Inferior parietal cortex (tissue), 1 donor: ENCODE measurements around the gene ADGRD1.

ENCODE experiments used
- DNase-seq: peaks from one replicate; pipeline ENCODE4 v3.0.0-alpha.2; 2016; ENCODE audit errors: extremely low spot score

The ADGRD1 gene

DNA sequence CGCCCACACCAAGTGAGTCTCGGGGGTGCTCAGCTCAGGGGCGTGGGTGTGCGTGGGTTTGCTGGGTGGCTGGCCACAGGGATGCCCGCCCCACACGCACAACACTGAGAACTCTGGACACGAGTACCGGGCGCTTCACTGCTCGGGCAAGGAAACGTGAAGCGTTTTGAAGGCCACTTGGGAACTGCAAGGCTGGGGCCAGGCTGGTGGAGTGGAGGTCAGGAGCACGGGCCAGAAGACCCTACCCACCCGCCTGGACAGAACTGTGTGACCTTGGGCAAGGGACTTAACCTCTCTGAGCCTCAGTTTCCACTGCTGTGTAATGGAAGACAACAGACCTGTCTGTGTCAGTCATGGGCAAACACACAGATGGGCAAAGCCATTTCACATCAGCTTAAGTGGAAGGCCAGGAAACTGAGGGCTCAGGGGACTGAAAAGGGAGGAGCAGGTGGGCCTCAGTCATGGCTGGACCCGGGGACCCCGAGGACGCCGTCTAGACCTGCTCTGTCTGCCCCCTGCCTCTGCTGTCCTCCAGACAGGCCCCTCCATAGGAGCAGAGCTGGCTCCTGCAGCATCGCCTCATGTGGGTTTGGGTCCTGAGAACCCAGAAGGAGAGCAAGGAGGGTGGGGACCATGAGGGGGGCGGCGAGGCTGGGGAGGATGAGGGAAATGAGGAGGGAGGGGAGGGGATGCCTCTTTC is 52.5 kb downstream of the ADGRD1 start:
- DNase-seq, result no peak

DNA sequence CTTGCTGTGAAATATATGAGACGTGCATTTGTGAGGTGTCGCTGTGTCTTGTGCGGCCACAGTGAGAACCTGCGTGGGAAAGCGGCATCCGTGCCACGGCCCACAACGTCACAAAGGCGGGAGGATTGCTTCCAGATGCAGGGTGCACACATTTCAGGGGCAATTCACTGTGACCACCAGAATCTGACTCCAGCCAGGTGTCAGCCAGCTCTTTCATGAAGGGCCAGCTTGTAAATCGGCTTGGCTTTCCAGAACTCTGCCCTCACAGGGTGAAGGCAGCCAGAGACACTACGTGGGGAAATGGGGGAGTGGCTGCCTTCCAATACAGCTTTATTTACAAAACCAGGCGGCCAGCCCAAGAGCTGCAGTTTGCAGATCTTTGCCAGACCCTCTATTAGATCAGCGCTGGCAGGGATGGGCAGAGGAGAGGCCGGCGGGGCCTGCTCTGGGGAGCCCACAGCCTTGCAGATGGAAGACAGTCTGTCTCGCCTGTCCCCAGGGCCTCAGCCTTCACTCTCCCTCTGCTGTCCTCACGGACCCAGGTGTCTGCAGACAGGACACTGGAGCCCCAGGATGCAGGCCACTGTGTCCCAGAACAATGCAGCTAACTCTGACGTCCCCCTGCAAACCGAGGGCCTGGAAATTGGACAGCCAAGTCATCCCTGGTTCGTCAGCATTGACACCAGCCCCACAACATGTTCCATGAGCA is 53.5 kb downstream of the ADGRD1 start:
- DNase-seq, result peak; percentile 14

DNA sequence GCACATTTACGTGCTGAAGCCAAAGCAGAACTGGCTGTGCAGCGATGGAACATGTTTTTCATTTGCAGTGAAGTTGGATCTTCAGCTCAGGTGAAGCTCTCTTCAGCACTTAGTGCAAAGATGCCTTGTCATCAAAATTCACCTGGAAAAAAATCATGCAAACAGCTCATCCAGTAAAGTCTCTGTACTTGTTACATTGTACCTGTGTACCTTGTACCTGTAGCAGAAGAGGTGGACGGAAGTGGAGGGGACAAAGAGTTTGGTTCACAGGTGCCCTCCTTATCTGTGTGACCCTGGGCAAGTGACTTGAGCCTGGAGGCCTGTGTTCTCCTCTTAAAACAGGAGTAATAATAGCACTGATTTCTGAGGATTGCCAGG is 54.0 kb downstream of the ADGRD1 start:
- DNase-seq, result no peak

DNA sequence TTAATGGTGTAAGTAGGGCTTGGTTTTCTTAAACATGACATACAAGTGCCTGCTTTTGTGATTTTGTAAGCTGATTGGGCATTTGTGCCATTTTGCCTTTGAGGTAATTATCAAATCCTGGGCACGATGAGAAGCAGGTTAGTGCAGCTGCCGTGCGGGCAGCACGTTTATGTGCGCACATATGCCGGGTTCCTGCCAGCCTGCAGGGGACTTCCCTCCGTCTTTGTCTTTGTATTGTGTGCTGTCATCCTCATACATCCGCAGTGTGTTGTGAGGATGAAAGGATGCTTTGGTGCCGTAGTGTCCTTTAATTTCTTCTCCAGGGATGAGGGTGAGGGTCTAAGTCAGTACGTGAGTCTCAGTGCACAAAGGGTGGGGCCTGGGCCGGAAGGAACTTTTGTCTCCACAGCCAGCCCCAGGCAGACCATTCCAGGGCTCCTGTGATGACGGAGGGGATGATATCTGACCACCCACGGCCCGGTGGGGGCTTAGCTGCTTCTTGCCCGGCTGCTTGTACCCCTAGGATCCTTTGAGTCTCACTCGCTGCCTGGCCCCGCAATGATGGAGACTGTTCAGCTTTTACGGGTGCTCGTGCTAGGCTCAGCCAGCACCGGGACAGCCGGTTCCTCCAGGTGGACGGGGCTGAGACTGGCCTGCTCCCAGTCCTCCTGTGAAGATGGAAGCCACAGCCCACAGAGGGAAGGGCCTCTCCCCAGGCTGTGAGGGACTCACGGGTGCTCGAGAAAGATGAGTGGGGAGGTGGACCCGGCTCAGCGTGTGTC is 54.6 kb downstream of the ADGRD1 start:
- no peak for DNase-seq

DNA sequence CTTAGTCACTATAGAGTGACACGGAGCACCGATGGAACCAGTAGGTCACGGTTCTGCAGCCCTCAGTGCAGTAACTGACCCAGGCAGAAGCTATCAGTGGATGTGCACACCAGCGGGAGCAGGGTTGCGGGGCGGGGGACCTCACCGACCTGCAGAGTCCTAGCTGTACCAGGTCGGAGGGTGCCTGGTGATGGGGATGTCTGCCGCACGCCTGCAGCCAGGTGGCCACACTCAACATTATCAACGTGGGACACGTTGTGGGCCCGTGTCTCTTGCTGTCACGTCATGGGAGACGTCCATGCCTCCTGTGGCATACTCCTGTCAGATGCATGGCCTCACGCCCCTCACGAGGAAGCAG is 55.2 kb downstream of the ADGRD1 start:
- DNase-seq, result no peak

DNA sequence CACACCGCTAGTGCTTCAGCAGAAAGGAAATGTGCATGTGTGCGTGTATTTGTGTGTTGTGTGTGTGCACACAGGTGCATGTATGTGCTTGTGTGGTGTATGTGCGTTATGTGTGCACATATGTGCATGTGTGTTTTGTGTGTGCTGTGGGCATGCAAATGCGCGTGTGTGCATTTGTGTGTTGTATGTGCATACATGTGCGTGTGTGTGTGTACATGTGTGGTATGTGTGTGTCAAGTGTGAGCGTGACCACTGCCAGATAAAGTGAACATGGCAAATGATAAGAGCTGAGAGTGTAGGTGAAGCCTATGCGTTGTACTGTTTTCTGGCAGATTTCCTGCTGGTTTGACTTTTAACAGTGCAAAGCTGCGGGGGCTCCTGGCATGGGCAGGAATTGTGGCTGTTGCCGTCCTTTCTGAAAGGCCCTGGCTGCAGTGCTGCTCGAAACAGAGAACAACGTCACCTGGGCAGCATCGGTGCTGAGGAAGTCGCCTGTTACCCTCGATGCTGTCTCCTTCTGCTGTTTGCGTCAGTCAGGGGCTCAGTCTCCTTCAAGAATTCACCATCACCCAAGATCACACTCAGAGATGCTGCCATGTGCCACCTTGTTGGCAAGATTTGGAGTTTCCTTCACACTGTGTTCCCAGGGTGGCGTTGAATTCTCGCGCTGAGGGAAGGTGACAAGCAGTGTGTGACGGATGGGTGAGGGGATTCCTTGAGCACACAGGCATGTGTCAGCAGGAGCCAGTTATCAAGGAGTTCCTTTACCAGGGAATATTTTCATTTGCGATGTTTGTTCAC is 56.1 kb downstream of the ADGRD1 start:
- no peak for DNase-seq

DNA sequence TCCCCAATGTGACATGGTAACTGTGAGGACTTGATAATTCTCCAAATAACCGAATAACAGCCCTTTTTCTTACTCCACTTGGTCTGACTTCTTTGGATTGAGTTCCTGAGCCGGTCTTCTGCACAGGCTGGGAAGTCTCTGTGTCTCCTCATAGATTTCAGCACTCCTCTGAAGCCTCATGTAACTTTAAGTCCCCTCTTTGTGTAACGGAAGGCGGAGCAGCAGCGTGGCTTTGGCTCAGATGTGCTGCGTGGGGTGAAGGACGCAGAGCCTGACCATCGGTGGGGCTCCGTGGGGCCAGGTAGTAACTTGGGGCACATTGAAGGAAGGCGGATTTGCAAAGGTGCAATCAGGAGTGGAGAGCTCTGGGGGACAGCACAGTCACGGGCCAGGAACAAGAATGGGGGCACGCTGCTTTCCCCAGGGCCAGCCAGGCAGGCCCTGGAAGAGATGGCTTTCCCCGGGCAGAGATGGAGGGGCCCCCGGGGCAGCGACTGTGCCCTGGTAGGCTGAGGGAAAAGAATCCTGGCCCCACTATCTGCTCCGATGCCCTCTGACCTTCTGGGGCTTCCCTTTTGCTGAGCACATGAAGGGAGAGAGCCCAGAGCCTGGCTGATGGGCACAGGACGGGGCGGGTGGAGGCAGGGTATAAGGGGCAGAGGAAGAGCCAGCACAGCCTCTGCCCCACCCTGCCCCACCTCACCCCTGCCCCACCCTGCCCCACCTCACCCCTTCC is 56.9 kb downstream of the ADGRD1 start:
- no peak for DNase-seq

DNA sequence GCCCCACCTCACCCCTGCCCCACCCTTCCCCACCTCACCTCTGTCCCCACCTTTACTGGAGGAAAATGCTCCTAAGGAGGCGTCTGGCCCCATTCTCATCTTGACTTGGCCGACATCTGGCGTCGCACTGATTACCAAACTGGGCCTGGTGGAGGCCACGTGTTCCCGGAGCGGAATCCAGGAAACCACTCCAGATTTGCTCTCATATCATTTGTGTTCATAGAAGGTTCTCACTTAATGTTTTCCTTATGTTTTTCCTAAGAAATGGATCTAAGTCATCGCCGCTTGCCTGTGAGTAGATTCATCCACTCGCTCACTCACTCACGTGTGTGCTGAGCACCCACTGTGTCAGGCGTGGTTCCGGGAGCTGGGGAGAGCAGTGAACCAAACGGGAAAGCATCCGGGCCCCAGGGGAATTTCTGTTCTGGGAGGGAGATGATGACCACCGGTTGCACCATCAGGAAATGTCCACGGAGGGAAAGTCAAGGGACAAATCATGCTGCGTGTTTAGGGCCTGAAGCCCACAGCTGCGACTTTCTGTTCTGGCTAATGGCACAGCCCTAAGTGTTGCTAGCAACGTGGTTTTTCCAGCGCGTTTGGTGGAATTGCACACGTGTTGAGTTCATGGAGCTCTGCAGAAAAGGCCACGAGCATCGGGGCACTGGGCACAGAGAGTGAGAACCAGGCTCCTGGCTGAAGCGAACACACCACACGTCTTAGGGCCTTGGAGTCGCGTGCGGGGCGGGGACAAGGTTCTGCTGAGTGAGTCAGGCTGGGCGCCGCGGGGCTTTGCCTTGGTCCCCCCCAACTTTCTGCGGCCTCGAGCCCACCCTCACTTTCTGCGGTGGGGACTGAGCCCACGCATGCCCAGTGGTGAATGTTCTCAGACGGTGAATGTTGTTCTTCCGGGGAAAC is 57.7 kb downstream of the ADGRD1 start:
- no peak for DNase-seq

DNA sequence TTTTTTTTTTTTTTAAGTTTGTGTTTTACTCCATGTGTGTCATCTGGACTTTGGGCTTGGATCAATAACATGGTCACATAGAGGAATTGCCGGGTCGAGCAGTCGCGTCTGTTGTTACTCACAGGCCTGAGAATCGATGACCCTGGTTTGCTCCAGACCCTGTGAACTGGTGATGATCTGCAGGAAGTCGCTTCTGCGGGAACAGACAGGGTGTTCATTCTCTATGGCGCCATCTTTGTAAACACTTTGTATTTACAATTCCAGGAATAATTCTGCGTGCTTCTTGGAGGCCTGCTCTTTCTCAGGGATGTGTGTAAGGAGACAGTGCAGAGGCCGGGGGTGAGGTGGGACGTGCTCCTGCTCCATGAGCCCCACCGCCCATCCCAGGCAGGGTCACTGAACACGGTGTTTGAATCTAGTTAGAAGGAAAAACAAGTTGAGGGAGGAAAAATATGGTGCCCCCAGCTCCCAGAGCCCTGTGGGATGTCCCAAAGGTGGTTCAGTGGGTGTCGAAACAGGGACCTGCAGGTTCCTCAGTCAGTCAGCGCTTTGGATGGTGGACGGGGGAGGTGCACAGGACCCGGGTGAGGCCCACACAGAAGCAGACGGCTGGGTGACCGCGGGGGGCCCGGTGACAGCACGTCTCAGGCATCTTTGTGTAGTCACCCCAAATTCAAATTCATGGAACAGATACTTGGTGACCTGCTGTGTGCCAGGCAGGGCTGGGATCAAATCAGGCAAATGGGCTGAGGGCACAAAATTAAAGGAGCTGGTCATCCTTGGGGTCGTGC is 58.8 kb downstream of the ADGRD1 start:
- no peak for DNase-seq

DNA sequence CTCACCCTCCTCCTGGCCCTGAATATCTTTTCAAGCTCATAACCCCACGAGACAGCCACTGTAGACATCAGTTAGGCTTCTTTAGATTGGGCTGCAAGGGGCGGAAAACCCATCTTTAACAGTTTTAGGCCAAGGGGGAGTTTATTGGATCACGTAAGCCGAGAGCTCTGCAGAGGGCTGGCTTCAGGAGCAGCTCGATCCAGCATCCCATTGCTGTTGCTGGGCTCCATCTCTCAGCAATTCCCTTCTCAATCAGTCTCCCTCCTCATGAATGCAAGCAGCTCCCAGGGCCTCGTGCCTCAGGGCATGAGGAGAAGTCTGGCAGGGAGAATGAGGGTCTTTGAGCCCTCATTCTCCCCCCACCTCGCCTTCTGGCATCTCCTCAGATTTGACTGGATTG is 59.4 kb downstream of the ADGRD1 start:
- no peak for DNase-seq

DNA sequence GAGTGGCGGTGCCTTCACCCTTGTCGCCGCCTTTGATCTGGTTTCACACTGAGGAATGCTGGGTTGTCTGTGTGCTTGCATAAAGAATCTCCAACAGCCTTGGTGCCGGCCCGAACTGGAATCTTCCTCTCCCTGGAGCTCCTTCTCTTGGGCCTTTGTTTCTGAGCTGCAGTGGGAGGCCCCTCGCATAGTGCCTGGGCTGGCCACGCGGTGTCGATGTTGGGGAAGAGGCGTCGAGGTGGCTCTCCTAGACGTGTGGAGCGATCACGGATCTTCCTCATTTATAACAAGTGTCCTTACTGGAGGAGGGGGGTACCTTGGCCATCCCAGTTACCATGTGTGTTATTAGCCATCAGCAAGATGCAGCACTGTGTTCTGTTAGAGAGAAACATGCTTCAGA is 60.6 kb downstream of the ADGRD1 start:
- DNase-seq, result no peak

DNA sequence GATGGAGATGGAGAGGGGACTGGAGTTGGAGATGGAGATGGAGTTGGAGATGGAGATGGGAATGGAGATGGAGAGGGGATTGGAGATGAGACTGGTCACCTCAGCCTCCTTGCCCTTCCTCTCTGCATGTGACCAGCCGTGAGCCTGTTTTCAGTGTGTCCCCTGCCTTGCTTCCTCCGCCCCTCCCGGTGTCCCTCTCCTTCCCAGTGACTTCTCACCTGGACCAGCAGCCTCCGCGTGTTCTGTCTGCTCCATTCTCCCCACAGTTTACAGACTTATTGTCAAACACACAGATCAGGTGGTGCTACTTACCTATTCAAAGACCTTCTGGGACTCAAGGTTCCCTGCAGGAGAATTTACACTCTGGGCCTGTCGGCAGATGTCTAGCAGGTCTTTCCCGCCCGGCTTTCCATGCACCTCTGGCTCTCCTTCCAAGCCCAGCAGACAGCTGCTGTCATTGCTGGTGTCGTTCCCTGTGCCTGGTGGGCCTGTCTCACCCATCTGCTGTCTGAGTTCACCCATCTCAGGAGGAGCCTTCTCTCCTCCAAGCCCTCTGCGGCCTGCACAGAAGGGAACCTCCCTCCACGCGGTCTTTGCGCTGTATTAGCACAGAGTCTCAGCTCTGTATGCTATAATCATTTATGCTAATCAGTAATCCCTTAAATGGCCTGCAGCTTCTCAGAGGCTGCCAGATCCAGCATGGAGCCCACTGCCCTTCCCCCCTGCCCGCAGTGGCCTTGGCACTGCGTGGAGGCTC is 62.1 kb downstream of the ADGRD1 start:
- DNase-seq, result no peak

DNA sequence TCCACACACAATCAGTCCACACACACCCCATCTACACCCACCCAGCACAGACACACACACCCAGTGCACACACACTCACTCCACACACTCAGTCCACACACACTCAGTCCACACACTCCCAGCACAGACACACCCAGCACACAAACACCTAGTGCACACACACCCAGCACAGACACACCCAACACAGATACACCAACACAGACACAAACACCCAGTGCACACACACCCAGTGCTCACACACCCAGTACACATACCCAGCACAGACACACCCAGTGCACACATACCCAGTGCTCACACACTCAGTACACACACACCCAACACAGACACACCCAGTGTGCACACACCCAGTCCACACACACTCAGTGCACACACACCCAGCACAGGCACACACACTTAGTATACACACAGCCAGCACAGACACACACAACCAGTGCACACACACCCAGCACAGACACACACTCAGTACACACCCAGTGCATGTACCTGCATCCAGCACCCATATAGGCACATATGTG is 63.8 kb downstream of the ADGRD1 start:
- no peak for DNase-seq

DNA sequence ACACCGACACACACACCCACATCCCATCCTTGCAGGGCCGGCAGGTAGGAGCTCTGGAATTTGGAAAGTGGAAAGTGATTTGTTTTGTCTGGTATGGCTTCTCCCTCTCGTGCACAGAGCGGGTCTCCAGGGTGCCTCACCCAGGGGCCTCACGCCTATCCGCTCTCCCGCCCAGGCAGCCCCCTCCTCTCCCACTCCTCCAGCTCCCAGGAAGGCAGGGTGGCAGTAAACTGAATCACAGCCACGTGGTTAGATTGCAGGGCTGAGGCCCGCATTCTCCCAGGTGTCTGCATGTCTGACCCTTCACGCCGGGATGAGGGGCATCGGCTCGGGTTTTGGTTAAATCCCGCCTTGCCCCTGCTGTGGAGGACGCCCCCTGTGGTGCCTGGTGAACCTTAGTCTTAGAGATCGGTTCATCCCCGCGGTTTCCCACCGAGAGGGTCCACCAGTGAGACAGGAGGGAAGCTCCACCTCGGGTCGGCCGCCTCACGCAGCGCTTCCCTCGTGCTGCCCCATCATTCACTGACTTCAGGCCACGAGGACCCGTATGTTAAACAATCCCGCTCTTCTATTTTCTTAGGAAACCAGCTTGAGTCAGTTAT is 64.4 kb downstream of the ADGRD1 start:
- no peak for DNase-seq

DNA sequence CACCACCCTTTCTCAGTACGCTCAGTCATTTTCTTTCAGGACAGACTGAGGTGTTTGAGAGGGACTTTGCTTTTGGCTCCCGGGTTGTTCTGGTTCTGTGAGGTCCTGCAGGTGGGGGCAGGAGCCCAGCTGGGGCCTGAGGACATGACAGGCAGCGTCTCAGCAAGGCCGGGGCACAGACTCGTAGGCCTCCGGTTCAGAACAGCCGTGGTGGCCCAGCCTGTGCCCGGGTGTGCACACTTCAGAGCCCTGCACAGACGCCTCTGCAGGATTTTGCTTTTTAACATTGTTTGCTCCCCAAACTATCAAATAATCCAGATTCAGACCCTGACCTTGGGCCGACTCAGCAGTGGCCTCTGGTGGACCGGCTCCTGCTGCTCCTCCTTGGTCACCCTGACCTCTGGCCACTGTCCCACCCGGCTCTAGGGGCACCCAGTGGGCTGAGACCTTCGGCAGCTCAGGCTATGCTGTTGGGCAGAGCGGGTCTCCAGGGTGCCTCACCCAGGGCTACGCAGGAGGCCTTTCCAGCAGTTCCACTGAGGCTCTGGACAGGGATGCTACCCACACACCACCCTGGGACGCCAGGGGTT is 65.2 kb downstream of the ADGRD1 start:
- no peak for DNase-seq

DNA sequence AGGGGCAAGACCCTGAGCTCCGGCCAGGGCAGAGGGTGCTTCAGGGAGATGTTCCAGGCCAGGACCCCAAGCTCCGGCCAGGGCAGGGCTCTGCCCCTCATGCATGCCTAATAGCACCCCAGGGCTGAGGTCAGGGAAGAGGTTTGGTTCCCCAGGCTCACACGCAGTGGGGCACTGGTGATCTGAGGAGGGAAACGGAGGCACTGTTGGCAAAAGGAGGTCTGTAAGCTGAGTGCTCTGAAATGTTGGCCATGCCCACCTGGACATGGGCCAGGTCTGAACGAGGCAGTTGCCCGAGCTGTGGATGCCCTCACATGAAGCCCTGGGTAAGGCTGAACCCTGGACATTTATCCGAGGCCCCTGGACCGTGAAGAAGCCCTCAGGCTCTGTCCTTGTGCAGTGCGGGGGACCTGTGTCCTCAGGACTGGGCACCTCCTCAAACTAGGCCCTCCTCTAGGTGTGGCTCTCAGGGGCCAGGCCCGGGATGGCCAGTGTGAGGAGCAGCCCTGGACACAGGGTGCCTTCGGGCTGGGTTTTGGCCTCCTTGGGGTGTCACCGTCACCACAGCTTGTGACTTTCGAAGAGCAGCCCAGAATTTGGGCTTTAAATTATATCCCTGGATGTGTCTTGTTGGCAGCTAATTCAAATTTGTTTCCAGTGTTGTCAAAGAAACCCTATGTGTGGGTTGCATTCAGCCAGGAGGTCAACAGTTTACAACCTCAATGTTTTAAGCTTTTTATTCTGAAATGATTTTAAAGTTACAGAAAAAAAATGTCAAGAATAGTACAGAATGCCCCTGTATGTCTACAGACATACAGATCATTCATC is 66.8 kb downstream of the ADGRD1 start:
- no peak for DNase-seq

DNA sequence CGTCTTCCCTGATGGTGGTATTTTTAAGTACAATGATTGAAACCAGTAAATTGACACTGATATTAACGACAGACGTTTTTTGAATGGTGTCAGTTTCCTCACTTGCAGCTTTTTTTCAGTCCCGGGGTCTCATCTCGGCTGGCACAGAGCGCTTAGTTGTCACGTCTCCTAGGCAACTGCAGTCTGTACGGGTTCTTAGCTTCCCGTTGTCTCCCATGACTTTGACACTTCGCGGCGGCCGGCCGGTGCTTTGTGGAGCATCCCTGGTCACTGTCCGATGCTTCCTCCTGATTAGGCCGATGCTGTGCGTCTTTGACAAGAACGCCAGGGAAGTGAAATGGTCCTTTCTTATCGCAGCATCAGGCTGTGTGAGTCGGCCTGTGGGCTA is 67.4 kb downstream of the ADGRD1 start:
- no peak for DNase-seq
